ENCODE measurements around the gene C20orf173.

The C20orf173 gene

DNA sequence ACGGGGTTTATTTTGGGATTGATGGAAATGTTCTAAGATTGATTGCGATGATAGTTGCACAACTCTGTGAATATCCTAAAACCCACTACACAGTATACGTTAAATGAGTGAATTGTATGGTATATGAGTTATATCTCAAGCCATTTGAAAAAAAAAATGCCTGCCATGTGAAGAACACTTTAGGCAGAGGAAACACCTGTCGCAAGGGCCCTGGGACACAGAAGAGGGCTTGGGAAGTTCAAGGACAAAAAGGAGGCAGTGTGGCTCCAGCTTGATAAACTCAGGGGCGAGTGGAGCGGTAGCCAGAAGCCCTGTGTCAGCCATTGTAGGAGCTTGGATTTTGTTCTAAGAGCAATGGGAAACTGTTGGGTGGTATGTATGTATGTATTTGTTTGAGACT, 37.1 kb downstream of the C20orf173 start:
- Histone ChIP-seq H3K27ac (ENCODE audit: low read depth, low read length) (no peak overlapping the region), H3K36me3 (ENCODE audit: insufficient read depth, low read length) (peaks cover 25% of the 10 kb centered on the region), H3K27me3 (ENCODE audit: insufficient read depth, low read length) (no peaks in the 10 kb centered on the region), H3K4me3 (ENCODE audit: low read depth, low read length) (no peak overlapping the region), H3K79me2 (ENCODE audit: control insufficient read depth, insufficient read depth, low read length, unreplicated experiment) (no peaks in the 10 kb centered on the region), H3K4me1 (ENCODE audit: control insufficient read depth, insufficient read depth, low read length, unreplicated experiment) (no peaks in the 10 kb centered on the region), H2AFZ (ENCODE audit: low read length, unreplicated experiment) (no peak overlapping the region)

- Histone ChIP-seq H3K79me2 (ENCODE audit: control insufficient read depth, insufficient read depth, low read length, unreplicated experiment) (no peaks in the 10 kb centered on the region), H3K36me3 (ENCODE audit: insufficient read depth, low read length) (peaks cover 26% of the 10 kb centered on the region), H2AFZ (ENCODE audit: low read length, unreplicated experiment) (no peak overlapping the region), H3K4me1 (ENCODE audit: control insufficient read depth, insufficient read depth, low read length, unreplicated experiment) (no peaks in the 10 kb centered on the region), H3K27ac (ENCODE audit: low read depth, low read length) (no peak overlapping the region), H3K27me3 (ENCODE audit: insufficient read depth, low read length) (no peaks in the 10 kb centered on the region), H3K4me3 (ENCODE audit: low read depth, low read length) (no peak overlapping the region)
Measured at GRCh38 chr20:35491823-35492222, 37.6 kb downstream of the C20orf173 start.

GRCh38 chr20:35490736-35491181, 38.7 kb downstream of the C20orf173 start:
- Histone ChIP-seq H3K4me1 (ENCODE audit: control insufficient read depth, insufficient read depth, low read length, unreplicated experiment) (no peaks in the 10 kb centered on the region), H3K27ac (ENCODE audit: low read depth, low read length) (no peak overlapping the region), H3K27me3 (ENCODE audit: insufficient read depth, low read length) (no peaks in the 10 kb centered on the region), H2AFZ (ENCODE audit: low read length, unreplicated experiment) (no peak overlapping the region), H3K79me2 (ENCODE audit: control insufficient read depth, insufficient read depth, low read length, unreplicated experiment) (no peaks in the 10 kb centered on the region), H3K4me3 (ENCODE audit: low read depth, low read length) (no peak overlapping the region), H3K36me3 (ENCODE audit: insufficient read depth, low read length) (peaks cover 31% of the 10 kb centered on the region)

- H3K79me2 ChIP-seq (ENCODE audit: control insufficient read depth, insufficient read depth, low read length, unreplicated experiment): no peaks in the 10 kb centered on the region
- no peak overlapping the region for H3K4me3 ChIP-seq (ENCODE audit: low read depth, low read length)
- peaks cover 31% of the 10 kb centered on the region for H3K36me3 ChIP-seq (ENCODE audit: insufficient read depth, low read length)
- no peaks in the 10 kb centered on the region for H3K4me1 ChIP-seq (ENCODE audit: control insufficient read depth, insufficient read depth, low read length, unreplicated experiment)
- no peaks in the 10 kb centered on the region for H3K27me3 ChIP-seq (ENCODE audit: insufficient read depth, low read length)
- no peak overlapping the region for H3K27ac ChIP-seq (ENCODE audit: low read depth, low read length)
- no peak overlapping the region for H2AFZ ChIP-seq (ENCODE audit: low read length, unreplicated experiment)
Measured at GRCh38 chr20:35489717-35490116, 39.7 kb downstream of the C20orf173 start.

GRCh38 chr20:35487479-35487878, 42.0 kb downstream of the C20orf173 start:
- Histone ChIP-seq H3K27me3 (ENCODE audit: insufficient read depth, low read length) (no peaks in the 10 kb centered on the region), H2AFZ (ENCODE audit: low read length, unreplicated experiment) (no peak overlapping the region), H3K27ac (ENCODE audit: low read depth, low read length) (no peak overlapping the region), H3K4me1 (ENCODE audit: control insufficient read depth, insufficient read depth, low read length, unreplicated experiment) (no peaks in the 10 kb centered on the region), H3K4me3 (ENCODE audit: low read depth, low read length) (no peak overlapping the region), H3K79me2 (ENCODE audit: control insufficient read depth, insufficient read depth, low read length, unreplicated experiment) (no peaks in the 10 kb centered on the region), H3K36me3 (ENCODE audit: insufficient read depth, low read length) (peaks cover 33% of the 10 kb centered on the region)

DNA sequence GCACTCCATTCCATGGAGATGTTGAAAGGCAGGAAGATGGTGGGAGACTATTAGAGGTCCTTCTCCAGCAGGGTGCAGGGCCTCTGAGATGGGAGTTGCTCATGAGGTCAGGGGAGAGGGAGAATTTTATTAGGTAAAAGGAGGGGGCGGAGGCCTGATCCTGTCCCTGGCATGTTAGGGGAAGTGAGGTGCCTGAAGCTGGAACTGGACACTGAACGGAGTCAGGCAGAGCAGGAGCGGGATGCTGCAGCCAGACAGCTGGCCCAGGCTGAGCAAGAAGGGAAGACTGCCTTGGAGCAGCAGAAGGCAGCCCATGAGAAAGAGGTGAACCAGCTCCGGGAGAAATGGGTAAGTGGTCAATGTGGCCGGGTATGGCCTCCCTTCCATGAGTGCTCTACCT, 49.7 kb downstream of the C20orf173 start:
- Histone ChIP-seq H3K36me3 (ENCODE audit: insufficient read depth, low read length) (peaks cover 35% of the 10 kb centered on the region), H3K79me2 (ENCODE audit: control insufficient read depth, insufficient read depth, low read length, unreplicated experiment) (no peaks in the 10 kb centered on the region), H2AFZ (ENCODE audit: low read length, unreplicated experiment) (no peak overlapping the region), H3K27me3 (ENCODE audit: insufficient read depth, low read length) (no peaks in the 10 kb centered on the region), H3K4me1 (ENCODE audit: control insufficient read depth, insufficient read depth, low read length, unreplicated experiment) (no peaks in the 10 kb centered on the region), H3K27ac (ENCODE audit: low read depth, low read length) (no peak overlapping the region), H3K4me3 (ENCODE audit: low read depth, low read length) (no peak overlapping the region)

DNA sequence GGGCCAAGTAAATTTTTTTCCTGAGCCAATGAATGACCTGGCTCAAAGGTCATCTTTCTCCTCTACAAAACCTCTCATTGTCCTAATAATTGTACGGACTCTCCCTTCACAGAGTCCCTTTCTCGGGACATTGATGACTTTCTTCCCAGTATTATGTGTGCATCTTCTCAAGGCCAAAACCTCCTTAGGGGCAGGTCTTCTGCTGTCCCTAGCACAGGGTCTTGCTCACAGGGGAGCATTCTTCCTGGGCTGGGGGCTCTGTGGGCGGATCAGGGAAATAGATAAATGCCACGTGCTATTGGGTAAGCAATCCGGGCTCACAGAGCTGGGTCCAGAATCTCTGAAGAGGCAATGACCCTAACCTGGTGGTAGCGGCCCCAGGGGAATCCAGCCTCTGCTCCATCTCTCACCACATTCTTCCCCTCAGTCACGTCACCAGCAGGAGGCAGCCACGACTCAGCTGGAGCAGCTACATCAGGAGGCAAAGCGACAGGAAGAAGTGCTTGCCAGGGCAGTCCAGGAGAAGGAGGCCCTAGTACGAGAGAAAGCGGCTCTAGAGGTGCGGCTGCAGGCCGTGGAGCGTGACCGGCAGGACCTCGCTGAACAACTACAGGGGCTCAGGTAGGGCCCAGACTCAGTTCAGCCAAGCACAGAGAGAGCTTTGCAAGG, 50.5 kb downstream of the C20orf173 start:
- Histone ChIP-seq H3K36me3 (ENCODE audit: insufficient read depth, low read length) (peaks cover 34% of the 10 kb centered on the region), H3K4me3 (ENCODE audit: low read depth, low read length) (no peak overlapping the region), H3K27me3 (ENCODE audit: insufficient read depth, low read length) (no peaks in the 10 kb centered on the region), H3K4me1 (ENCODE audit: control insufficient read depth, insufficient read depth, low read length, unreplicated experiment) (no peaks in the 10 kb centered on the region), H3K27ac (ENCODE audit: low read depth, low read length) (no peak overlapping the region), H2AFZ (ENCODE audit: low read length, unreplicated experiment) (no peak overlapping the region), H3K79me2 (ENCODE audit: control insufficient read depth, insufficient read depth, low read length, unreplicated experiment) (no peaks in the 10 kb centered on the region)
